HL-60/S4 treated with retinoic acid at 250 ng/mL for 4 days and 3 days (cell line): ENCODE data around the gene TRIP12.
"Not testable (repeated sequence)": the region's sequence is repeated elsewhere in the genome, so short reads cannot be mapped to it uniquely, and the experiment has no call there.

Experiments
- in situ Hi-C: fragments of 300-500 bp; cut with MboI; formaldehyde crosslinking; loops from 2 replicates; pipeline ENCODE4 v1.7.0; 2022; ENCODE audit warnings: low sequenced_read_pairs

TRIP12 gene

GRCh38 chr2:229780856-229781773 lies 140.7 kb downstream of the TRIP12 start:
- in situ Hi-C loops = no loop called here

DNA sequence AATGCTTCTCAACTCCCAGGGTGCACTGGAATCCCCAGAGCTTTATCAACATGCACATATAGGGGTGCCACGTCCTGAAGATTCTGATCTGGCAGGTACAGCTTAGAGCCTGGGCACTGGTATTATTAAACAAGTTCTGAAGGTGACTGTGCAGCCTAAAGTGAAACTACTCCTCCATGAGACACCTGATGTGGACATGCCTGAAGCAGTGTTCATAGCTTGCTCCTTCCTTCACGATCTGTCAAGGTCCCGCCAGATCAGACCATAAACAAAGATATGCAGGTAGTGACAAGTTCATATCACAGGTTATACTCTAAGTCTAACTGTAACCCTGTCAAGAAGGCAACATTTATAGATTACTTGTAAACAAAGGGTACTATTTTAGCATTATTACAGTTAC lies 142.2 kb downstream of the TRIP12 start:
- in situ Hi-C loops = no loop called here

- in situ Hi-C loops = no loop called here
These were observed 144.1 kb downstream of the TRIP12 start for GRCh38 chr2:229777716-229778115.

GRCh38 chr2:229775614-229776313 lies 146.0 kb downstream of the TRIP12 start:
- in situ Hi-C loops = no loop called here

DNA sequence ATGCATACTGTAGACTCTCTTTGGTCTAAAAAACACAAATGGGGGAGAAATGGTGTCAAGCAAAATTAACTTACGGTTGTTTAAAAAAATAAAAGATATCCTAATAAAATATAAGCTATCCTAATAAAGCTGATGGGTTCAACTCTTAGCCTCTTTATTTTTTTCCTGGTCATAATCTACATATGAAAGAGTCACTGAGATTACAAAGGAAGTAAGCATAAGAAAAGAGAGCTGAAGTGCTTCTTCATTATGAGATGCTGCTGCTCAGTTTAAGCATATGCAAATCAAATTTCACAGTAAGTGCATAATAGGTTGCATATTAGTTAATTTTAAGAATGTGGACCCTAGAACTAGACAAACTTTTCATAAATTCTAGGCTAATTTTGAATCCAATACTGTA lies 147.6 kb downstream of the TRIP12 start:
- in situ Hi-C loops = no loop called here

DNA sequence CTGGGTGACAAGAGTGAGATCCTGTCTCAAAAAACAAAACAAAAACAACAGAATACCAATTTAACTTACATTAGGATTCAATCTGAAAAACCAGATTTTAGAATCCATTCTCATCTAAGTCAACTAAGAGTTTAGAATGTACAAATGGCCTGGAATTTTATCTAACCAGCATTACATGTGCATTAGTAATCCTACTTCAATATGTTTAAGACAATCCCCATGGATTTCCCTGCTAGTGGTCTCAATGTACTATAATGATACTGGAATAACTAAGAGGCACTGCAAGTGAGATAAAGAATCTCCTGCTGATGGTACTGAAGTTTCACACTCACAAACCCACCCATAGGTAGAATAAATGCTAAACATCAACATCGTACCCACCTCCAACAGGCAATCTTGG lies 153.6 kb downstream of the TRIP12 start:
- in situ Hi-C loops = no loop called here

- in situ Hi-C loops = no loop called here
These were observed 156.1 kb downstream of the TRIP12 start for GRCh38 chr2:229765721-229766120.

DNA sequence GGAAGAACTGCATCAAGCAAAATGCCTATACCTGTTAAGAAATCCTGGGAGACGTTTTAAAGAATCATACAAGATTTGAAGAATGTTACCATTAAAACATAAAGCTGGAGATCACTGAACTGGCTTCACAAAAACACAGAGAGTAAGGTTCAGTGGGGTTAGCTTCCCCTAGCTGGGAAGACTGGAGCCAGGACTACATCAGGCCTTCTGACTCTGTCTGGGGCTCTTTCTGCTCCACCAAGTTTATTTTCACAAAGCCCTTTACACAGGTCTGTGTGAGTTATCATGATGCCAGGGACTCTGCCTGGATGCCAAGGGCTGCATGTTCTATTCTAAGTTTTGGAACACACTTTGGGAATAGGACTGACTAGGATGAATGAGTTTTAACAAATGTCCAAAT lies 160.1 kb downstream of the TRIP12 start:
- in situ Hi-C loops = no loop called here

GRCh38 chr2:229757462-229757861 lies 164.3 kb downstream of the TRIP12 start:
- in situ Hi-C loops = not testable (repeated sequence)

DNA sequence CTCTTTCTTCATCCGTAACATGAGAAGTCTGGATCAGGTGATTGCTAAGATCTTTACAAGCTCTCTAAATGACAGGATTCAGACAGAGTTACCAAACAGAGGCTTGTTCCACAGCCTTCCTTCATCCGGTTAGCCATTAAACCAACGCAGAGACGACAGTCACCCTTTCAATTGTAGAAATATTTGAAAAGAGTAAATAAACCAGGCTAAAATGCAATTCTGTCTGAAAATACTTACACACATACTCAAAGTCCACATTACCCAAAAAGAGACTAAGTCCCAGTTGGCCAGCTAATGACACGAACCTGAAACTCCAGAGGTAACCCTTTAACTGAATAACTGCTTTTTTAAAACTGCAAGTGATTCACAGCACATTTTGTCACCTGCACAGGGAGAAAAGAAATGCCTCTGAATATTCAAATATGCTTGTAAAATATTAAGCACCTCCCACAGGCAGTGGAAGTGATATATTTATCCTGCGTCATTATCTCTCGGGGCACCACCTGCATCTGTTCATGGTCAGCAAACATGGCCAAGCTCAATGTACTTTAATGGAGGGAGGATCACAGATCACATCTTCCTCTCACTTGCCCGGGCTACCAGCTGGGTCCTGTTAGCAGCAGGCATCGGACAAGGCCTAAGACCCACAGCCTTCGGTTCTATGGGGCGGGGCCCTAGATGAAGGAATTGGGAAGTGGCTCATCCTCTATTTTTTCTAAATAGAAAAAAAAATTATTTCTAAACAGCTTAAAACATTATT lies 168.7 kb downstream of the TRIP12 start:
- in situ Hi-C loops = no loop called here

GRCh38 chr2:229749779-229750178 lies 172.0 kb downstream of the TRIP12 start:
- in situ Hi-C loops = no loop called here

GRCh38 chr2:229748950-229749349 lies 172.9 kb downstream of the TRIP12 start:
- in situ Hi-C loops = no loop called here

DNA sequence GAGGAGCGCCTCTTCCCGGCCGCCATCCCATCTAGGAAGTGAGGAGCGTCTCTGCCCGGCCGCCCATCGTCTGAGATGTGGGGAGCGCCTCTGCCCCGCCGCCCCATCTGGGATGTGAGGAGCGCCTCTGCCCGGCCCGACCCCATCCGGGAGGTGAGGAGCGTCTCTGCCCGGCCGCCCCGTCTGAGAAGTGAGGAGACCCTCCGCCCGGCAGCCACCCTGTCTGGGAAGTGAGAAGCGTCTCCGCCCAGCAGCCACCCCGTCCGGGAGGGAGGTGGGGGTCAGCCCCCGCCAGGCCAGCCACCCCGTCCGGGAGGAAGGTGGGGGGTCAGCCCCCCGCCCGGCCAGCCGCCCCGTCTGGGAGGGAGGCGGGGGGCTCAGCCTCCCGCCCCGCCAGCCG lies 179.1 kb downstream of the TRIP12 start:
- in situ Hi-C loops = not testable (repeated sequence)

DNA sequence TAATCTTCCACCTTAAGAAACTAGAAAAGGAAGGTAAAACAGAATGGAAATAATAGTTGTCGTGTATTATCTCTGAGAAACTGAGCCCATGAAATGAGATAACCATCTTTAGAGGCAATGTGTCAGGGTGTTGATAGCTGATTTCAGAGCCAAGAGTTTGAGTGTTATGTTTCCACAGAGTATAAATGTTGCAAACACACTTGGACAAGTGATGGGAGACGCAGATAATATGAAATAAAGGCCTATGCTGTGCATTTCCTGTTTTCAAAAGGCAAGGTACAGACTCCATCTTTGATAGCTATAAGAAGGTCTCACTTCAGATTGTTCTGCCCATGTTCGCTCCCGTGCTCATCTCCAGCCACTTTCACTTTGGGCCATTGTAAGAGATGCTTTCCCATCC lies 181.5 kb downstream of the TRIP12 start:
- in situ Hi-C loops = no loop called here

- in situ Hi-C loops = no loop called here
These were observed 183.7 kb downstream of the TRIP12 start for GRCh38 chr2:229738024-229738625.

DNA sequence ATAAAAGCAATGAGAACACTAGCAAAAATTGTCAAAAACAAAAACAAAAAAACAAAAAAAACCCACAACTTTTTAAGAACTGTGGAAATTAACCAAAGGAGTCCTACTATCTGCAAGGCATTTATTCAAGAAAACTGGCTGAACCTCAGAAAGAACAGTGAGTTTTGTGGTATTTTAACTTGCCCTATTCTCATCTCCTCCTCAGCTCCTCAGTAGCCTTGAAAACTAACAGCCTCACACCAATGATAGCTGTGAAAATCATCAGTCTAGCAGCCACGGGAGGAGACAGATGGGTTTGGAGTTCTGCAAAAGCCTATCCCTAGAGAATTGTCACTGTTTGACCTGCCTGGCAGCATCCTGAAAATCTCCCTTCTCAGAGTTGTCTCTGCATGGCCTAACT lies 187.4 kb downstream of the TRIP12 start:
- in situ Hi-C loops = no loop called here

DNA sequence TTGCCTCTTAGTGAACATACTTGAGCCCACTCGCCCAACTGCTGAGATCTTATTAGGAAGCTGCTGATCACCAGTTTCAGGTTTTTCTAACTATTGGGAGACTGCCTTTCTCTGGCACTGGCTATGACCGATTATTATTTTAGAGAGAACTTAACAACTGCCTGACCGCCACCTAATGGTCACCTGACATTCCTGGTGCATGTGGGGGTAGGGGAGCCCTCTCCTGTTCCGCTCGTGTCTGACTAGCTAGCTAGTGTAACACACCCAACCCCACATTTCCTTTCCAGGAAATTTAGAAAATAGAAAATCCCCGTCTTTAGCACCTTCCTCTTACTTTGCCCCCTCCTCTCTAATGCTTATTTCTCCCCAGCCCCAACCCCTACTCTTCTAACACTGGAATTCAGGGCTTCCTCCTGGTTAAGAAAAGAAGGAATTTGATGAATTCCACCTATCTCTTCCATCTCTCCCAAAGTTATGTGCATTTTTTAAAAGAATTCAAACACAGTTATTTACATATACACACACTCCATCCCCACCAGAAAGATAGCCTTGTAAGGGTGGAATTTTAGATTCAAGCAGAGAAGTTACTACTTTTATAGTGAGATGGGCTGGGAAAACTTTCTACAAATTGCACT lies 188.1 kb downstream of the TRIP12 start:
- in situ Hi-C loops = no loop called here

GRCh38 chr2:229732897-229733296 lies 188.9 kb downstream of the TRIP12 start:
- in situ Hi-C loops = no loop called here

DNA sequence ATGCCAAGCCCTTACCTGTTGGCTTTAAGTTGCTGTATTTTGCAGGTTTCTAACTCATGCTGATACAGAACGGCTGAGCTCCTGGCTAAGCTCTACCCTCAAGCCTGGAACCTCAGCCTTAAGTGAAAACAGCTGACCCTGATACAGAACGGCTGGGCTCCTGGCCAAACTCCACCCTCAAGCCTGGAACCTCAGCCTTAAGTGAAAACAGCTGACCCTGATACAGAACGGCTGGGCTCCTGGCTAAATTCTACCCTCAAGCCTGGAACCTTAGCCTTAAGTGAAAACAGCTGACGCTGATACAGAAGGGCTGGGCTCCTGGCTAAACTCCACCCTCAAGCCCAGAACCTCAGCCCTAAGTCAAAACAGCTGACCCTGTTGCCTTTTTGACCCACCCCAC lies 189.9 kb downstream of the TRIP12 start:
- in situ Hi-C loops = no loop called here

GRCh38 chr2:229731363-229731762 lies 190.4 kb downstream of the TRIP12 start:
- in situ Hi-C loops = no loop called here

GRCh38 chr2:229728370-229728769 lies 193.4 kb downstream of the TRIP12 start:
- in situ Hi-C loops = no loop called here
